Endodermal cell (in vitro differentiated cells): Measurements from ENCODE around the gene LRCH3. TPM values are rescaled to one million over a fixed set of nuclear protein-coding genes. Genes with fewer than 3 reads are reported as not detected.
A peak's percentile ranks its signal among the peaks of the same experiment; 100 is the strongest.

Experiments
- DNase-seq: peaks from one replicate; pipeline ENCODE4 v3.0.0-alpha.2; 2017
- H3K27ac ChIP-seq: 2 replicates; pipeline ENCODE4 v1.5.1; 2013; ENCODE audit warnings: mild to moderate bottlenecking, low read depth, low read length, moderate library complexity
- H3K27me3 ChIP-seq: 2 replicates; pipeline ENCODE4 v1.6.1; 2013; ENCODE audit warnings: mild to moderate bottlenecking, low read length, moderate library complexity; ENCODE audit not compliant: insufficient read depth, control insufficient read depth, poor library complexity, severe bottlenecking
- H3K36me3 ChIP-seq: 2 replicates; pipeline ENCODE4 v1.7.0; 2013; ENCODE audit warnings: mild to moderate bottlenecking, low read length, moderate library complexity; ENCODE audit not compliant: control insufficient read depth, insufficient read depth
- H3K4me1 ChIP-seq: one replicate; pipeline ENCODE4 v1.7.0; 2013; ENCODE audit warnings: low read length; ENCODE audit not compliant: control insufficient read depth, insufficient read depth
- H3K4me3 ChIP-seq: 2 replicates; pipeline ENCODE4 v1.5.1; 2013; ENCODE audit warnings: mild to moderate bottlenecking, low read length, moderate library complexity
- H3K9ac ChIP-seq: 2 replicates; pipeline ENCODE4 v1.6.1; 2013; ENCODE audit warnings: mild to moderate bottlenecking, low read length, moderate library complexity; ENCODE audit not compliant: poor library complexity, severe bottlenecking; ENCODE audit errors: extremely low read depth
- H3K9me3 ChIP-seq: 2 replicates; pipeline ENCODE4 v1.6.1; 2013; ENCODE audit warnings: mild to moderate bottlenecking, low read length, moderate library complexity; ENCODE audit not compliant: control insufficient read depth
- H3K27ac Mint-ChIP-seq: 2 replicates; pipeline ENCODE4 v1.8.0; 2020; ENCODE audit warnings: mixed read lengths
- H3K27me3 Mint-ChIP-seq: 2 replicates; pipeline ENCODE4 v1.8.0; 2021; ENCODE audit warnings: mild to moderate bottlenecking, mixed read lengths; ENCODE audit not compliant: insufficient read depth
- H3K36me3 Mint-ChIP-seq: 2 replicates; pipeline ENCODE4 v1.8.0; 2020; ENCODE audit warnings: low read depth, mixed read lengths
- H3K4me1 Mint-ChIP-seq: 2 replicates; pipeline ENCODE4 v1.8.0; 2020; ENCODE audit warnings: mixed read lengths
- H3K4me3 Mint-ChIP-seq: 2 replicates; pipeline ENCODE4 v1.8.0; 2020; ENCODE audit warnings: mild to moderate bottlenecking, moderate library complexity, mixed read lengths
- H3K9me3 Mint-ChIP-seq: 2 replicates; pipeline ENCODE4 v1.8.0; 2020; ENCODE audit warnings: mild to moderate bottlenecking, mixed read lengths
- CTCF ChIP-seq: fragments of 200-600 bp; sonication (generic); conservative IDR thresholded peaks from 2 replicates; pipeline ENCODE4 v1.5.0; 2021; ENCODE audit warnings: antibody characterized with exemption, mild to moderate bottlenecking
- WGBS, 2 experiments: methylation state at CpG; one replicate each; pipeline versions ENCODE4 v1.1.5 to v1.1.7; 2013; ENCODE audit warnings: missing lambda C conversion rate in 2 of 2, mixed read lengths in 1 of 2; ENCODE audit not compliant: insufficient coverage in 1 of 2, insufficient read length in 1 of 2; 5-methylcytosine and 5-hydroxymethylcytosine counted together
- total RNA-seq, 2 donors: library from RNA; stranded (reverse); fragmentation: NEBNext Ultra II Directional in 1 of 2; extraction: Animal tissue kit (Norgen Biotek cat#: 25700) in 1 of 2; gene quantifications; 2 replicates in 1 of 2; 3 replicates in 1 of 2; pipeline ENCODE4 v1.2.1, GENCODE V29; 2021

The LRCH3 gene
- total RNA-seq, 2 donors from 2014 or later: 67.1 to 70.2 TPM

GRCh38 chr3:197807969-197808587 lies 17.0 kb downstream of the LRCH3 start:
- 96 to 100% methylated on average over 1 to 4 of the region's 4 CpGs for WGBS, 2 experiments
- Mint-ChIP-seq H3K27me3 (no peaks in the 10 kb centered on the region), H3K27ac (no peak overlapping the region)

GRCh38 chr3:197809356-197810020 lies 18.4 kb downstream of the LRCH3 start:
- Histone ChIP-seq H3K9ac (no peak overlapping the region), H3K36me3 (peaks cover 11% of the 10 kb centered on the region), H3K27me3 (no peaks in the 10 kb centered on the region), H3K4me1 (peaks cover 3% of the 10 kb centered on the region), H3K4me3 (no peak overlapping the region), H3K9me3 (no peaks in the 10 kb centered on the region), H3K27ac (no peak overlapping the region)
- H3K36me3 Mint-ChIP-seq: peaks cover 23% of the 10 kb centered on the region
- no peak for TF ChIP-seq CTCF
- H3K9me3 Mint-ChIP-seq: no peaks in the 10 kb centered on the region
- H3K4me1 Mint-ChIP-seq: peaks cover 14% of the 10 kb centered on the region
- 46 to 100% methylated on average over 1 to 2 of the region's 2 CpGs for WGBS, 2 experiments
- H3K4me3 Mint-ChIP-seq: no peak overlapping the region
- no peak for DNase-seq
- H3K27ac Mint-ChIP-seq: peak overlapping the region; percentile 4
- no peaks in the 10 kb centered on the region for H3K27me3 Mint-ChIP-seq

More at GRCh38 chr3:197807969-197808587, 17.0 kb downstream of the LRCH3 start:
- Mint-ChIP-seq H3K9me3 (no peaks in the 10 kb centered on the region), H3K4me3 (no peak overlapping the region), H3K36me3 (peaks cover 17% of the 10 kb centered on the region), H3K4me1 (peaks cover 14% of the 10 kb centered on the region)
- Histone ChIP-seq H3K27ac (peak overlapping the region; percentile 47), H3K4me3 (no peak overlapping the region), H3K9me3 (no peaks in the 10 kb centered on the region), H3K4me1 (peaks cover 3% of the 10 kb centered on the region), H3K36me3 (peaks cover 13% of the 10 kb centered on the region), H3K9ac (no peak overlapping the region), H3K27me3 (no peaks in the 10 kb centered on the region)
- DNase-seq: no peak
- no peak for TF ChIP-seq CTCF

GRCh38 chr3:197810901-197811300 lies 19.8 kb downstream of the LRCH3 start:
- H3K36me3 ChIP-seq: peaks cover 9% of the 10 kb centered on the region
- H3K36me3 Mint-ChIP-seq: peaks cover 20% of the 10 kb centered on the region
- WGBS, 2 experiments: 98 to 100% methylated on average over 1 to 5 of the region's 6 CpGs
- no peak overlapping the region for H3K27ac ChIP-seq
- TF ChIP-seq CTCF: no peak
- DNase-seq: no peak
- no peaks in the 10 kb centered on the region for H3K9me3 Mint-ChIP-seq
- no peak overlapping the region for H3K4me3 Mint-ChIP-seq
- no peaks in the 10 kb centered on the region for H3K27me3 Mint-ChIP-seq
- peaks cover 18% of the 10 kb centered on the region for H3K4me1 Mint-ChIP-seq
- peaks cover 3% of the 10 kb centered on the region for H3K4me1 ChIP-seq
- H3K27ac Mint-ChIP-seq: no peak overlapping the region
- H3K4me3 ChIP-seq: no peak overlapping the region
- H3K9me3 ChIP-seq: no peaks in the 10 kb centered on the region
- H3K9ac ChIP-seq: no peak overlapping the region
- H3K27me3 ChIP-seq: no peaks in the 10 kb centered on the region
